HG03060 (cell line): ENCODE results near the gene HOXC11.

Source experiments
- ATAC-seq: cut with Tn5 transposase; IDR thresholded peaks from one replicate; pipeline ENCODE4 v1.9.1; 2021; ENCODE audit warnings: low read depth, moderate number of reproducible peaks; ENCODE audit not compliant: unreplicated experiment

The HOXC11 gene

GRCh38 chr12:53972722-53973235 is at the start of gene HOXC11:
Gene HOXC11 (plus strand): TSS chr12:53973126. CDS start chr12:53973242, 116 bp downstream.
- no peak for ATAC-seq

- no peak for ATAC-seq
These were observed 48.2 kb upstream of the HOXC11 start for GRCh38 chr12:53924521-53925405.

- no peak for ATAC-seq
These were observed 45.5 kb upstream of the HOXC11 start for GRCh38 chr12:53927220-53928029.

- no peak for ATAC-seq
These were observed 44.7 kb upstream of the HOXC11 start for GRCh38 chr12:53928054-53928835.

GRCh38 chr12:53929527-53929926 is 43.4 kb upstream of the HOXC11 start:
- ATAC-seq: no peak

GRCh38 chr12:53930591-53931255 is 42.2 kb upstream of the HOXC11 start:
- ATAC-seq: no peak

GRCh38 chr12:53931844-53932581 is 40.9 kb upstream of the HOXC11 start:
- no peak for ATAC-seq

- ATAC-seq: no peak
These were observed 40.0 kb upstream of the HOXC11 start for GRCh38 chr12:53932915-53933314.

- no peak for ATAC-seq
These were observed 37.3 kb upstream of the HOXC11 start for GRCh38 chr12:53935383-53936341.

- ATAC-seq: no peak
These were observed 35.8 kb upstream of the HOXC11 start for GRCh38 chr12:53937099-53937498.

- ATAC-seq: no peak
These were observed 35.2 kb upstream of the HOXC11 start for GRCh38 chr12:53937596-53938325.

GRCh38 chr12:53938326-53939140 is 34.4 kb upstream of the HOXC11 start, which contains the start of gene HOXC13:
Gene HOXC13 (plus strand): TSS chr12:53938831. CDS start chr12:53938907, 76 bp downstream.
- no peak for ATAC-seq

- no peak for ATAC-seq
These were observed 33.5 kb upstream of the HOXC11 start for GRCh38 chr12:53939141-53940108.

- ATAC-seq: no peak
These were observed 32.4 kb upstream of the HOXC11 start for GRCh38 chr12:53940443-53941014.

- no peak for ATAC-seq
These were observed 31.7 kb upstream of the HOXC11 start for GRCh38 chr12:53941187-53941586.
